Right lobe of liver (tissue), 4 donors: ENCODE data around the gene DBF4B.

Source experiments
- POLR2A ChIP-seq: fragments of 450-650 bp; IDR thresholded peaks from one replicate; pipeline ENCODE4 v1.6.1; 2017; ENCODE audit warnings: antibody characterized with exemption, mild to moderate bottlenecking
- TF ChIP-seq, protein P1 (sequence below), 4 donors: fragments of 200-600 bp in 3 of 4; fragments of 450-650 bp in 1 of 4; IDR thresholded peaks; one replicate each; pipeline versions ENCODE4 v1.5.1 to v1.8.0; 2016 to 2022; ENCODE audit warnings: antibody characterized with exemption in 4 of 4, mild to moderate bottlenecking in 2 of 4
- donor health status: DM: no; HTN: no; CAD: no.
- donor health status: DM: no; HTN: no; CAD: no.
- donor health status: DM: no; HTN: yes; CAD: no.

DNA sequence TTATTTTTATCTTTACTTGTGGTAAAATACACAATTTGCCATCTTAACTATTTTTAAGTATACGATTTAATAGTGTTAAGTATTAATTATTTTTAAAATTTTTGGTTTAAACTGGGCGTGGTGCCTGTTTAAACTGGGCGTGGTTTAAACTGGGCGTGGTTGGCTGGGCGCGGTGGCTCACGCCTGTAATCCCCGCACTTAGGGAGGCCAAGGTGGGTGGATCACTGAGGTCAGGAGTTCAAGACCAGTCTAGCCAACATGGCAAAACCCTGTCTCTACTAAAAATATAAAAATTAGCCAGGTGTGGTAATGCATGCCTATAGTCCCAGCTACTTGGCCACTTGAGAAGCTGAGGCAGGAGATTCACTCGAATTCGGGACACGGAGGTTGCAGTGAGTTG, 14.9 kb upstream of the DBF4B start:
- TF ChIP-seq POLR2A, result no peak
- TF ChIP-seq, protein P1, sequence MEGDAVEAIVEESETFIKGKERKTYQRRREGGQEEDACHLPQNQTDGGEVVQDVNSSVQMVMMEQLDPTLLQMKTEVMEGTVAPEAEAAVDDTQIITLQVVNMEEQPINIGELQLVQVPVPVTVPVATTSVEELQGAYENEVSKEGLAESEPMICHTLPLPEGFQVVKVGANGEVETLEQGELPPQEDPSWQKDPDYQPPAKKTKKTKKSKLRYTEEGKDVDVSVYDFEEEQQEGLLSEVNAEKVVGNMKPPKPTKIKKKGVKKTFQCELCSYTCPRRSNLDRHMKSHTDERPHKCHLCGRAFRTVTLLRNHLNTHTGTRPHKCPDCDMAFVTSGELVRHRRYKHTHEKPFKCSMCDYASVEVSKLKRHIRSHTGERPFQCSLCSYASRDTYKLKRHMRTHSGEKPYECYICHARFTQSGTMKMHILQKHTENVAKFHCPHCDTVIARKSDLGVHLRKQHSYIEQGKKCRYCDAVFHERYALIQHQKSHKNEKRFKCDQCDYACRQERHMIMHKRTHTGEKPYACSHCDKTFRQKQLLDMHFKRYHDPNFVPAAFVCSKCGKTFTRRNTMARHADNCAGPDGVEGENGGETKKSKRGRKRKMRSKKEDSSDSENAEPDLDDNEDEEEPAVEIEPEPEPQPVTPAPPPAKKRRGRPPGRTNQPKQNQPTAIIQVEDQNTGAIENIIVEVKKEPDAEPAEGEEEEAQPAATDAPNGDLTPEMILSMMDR (IDR thresholded peaks at IDR 0.05), result no peak
